ENCODE results near the gene NEUROD2.
A peak's percentile ranks its signal among the peaks of the same experiment; 100 is the strongest.

Gene NEUROD2

DNA sequence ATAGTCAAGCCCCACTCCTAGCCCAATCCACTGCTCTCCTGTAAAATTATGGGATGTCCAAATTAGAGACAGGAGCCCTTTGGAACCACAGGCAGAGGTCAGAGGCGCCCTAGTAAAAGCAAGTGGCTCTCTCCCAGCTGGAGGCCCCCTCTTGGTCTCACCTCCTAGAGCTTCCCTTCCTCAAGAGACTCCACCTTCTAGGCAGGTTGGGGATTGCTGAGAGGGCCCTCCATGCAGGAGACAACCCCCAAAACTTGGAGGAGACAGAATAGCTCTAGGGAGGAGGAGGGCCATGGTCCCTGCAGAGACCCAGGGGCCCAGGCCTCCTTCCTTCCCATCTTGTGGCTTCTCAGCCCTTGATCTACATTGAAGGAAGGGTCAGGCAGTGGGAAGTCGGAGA is 29.4 kb downstream of the NEUROD2 start:
- no peak for DNase-seq

DNA sequence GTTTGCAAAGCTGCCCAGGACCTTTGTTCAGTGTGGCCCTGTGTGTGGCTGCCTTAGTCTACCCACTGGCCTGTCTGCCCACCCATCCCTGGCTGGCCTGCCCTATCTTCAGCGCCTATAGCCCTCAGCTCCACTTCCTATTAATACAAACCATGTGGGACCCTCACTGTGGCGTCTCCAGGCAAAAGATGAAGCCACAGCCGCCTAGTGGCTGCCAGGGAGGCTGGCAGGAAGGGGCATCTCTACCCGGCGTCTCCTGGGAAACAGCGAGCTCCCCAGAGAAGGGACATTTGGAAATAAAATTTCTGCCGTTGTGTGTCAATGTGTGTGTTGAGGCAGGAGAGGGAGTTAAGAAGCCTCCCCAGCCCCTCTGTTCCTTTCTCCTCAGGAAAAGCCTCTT is 31.5 kb downstream of the NEUROD2 start:
- no peak for DNase-seq

DNA sequence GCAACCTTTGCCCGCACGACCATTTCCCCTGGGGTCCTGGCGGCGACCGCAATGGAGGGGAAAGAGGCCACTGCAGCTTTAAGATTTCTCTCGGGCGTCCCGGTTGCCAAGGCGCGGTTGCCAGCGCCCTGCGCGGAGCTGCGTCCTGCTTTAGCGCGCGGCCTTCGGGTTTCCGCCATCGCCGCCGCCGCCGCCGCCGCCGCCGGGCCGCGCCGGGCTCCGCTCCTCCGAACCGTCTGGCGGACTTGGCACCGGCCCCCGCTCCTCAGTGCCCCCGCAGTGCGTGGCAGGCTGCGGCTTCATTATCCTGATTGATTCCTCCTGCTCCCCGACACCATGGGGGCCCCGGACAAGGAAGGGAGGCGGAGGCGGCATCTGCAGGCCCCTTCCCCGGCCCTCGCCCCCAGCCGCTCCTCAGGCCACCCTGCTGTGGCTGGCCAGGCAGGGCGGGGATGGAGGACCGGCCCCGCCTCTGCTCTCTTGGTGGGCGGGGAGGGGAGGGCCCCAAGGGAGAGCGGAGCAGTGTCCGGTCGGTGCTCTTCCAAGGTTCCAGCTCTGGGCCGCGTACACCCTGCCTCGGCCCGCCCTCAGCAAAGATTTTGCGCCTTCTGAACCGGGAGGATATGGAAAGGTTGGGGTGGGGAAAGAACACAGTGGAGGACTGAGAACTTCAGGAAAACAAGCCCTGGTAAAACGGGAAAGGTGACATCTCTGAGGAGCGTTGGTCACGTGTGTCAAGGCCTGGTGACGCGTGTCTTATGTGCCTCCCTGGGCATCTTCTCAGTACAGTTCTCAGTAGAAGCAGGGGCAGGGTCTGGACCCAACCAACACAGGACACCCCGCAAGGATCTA is 34.0 kb downstream of the NEUROD2 start:
- DNase-seq, result peak; percentile 31

- DNase-seq, result no peak
These were observed 35.6 kb downstream of the NEUROD2 start for GRCh38 chr17:39572121-39572520.

- DNase-seq, result no peak
These were observed 38.6 kb downstream of the NEUROD2 start for GRCh38 chr17:39569126-39569525.

DNA sequence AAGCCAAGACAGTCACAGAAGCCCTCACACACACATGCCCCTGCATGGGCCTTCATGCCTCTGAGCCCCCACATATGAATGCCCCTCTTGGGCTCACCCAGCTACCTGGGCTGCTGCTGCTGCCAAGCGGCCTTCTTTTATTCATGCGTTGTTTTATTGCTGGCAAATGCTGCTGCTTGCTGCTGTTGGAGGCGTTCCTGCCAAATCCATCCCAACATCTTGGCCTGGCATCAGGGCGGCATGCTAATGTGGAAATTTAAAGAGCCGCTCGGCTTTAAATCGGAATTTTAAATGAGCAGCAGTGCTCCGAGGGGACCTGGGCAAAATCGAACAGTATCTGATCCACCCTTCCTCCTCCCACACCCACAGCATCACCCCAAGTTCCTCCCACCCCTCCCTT is 39.0 kb downstream of the NEUROD2 start:
- DNase-seq, result no peak

GRCh38 chr17:39566094-39566850 is 41.4 kb downstream of the NEUROD2 start:
- DNase-seq, result no peak

GRCh38 chr17:39564211-39564848 is 43.4 kb downstream of the NEUROD2 start:
- no peak for DNase-seq

DNA sequence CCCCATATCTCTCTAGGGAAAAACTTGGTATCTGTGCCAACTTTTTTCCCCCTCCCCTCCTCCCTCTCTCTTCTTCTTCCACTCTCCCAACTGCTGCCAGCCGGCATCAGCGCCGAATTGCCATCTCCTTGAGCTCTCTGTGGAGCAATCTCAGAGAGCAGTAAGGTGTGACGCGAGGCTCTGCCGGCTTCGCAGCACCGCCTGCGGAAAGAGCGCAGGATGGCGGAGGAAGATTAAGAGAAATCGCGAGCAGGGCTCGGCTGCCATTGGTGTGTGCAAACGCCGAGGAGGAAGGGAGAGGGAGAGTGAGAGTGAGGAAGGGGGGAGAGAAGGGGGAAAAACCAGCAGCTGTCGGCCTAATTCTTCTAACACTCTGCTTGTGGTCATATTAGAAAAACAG is 44.2 kb downstream of the NEUROD2 start:
- DNase-seq, result no peak

GRCh38 chr17:39562976-39563375 is 44.7 kb downstream of the NEUROD2 start:
- no peak for DNase-seq

- DNase-seq, result no peak
These were observed 45.3 kb downstream of the NEUROD2 start for GRCh38 chr17:39562395-39562794.

- DNase-seq, result no peak
These were observed 51.3 kb downstream of the NEUROD2 start for GRCh38 chr17:39556423-39556822.

GRCh38 chr17:39555368-39555767 is 52.4 kb downstream of the NEUROD2 start:
- no peak for DNase-seq
